SH-SY5Y (cell line): ENCODE measurements around the gene VTI1A.

Source experiments
- GATA2 ChIP-seq: IDR thresholded peaks from 2 replicates; pipeline ENCODE4 v1.6.1; 2011; ENCODE audit warnings: mild to moderate bottlenecking, low read depth, low read length
- GATA3 ChIP-seq: IDR thresholded peaks from 2 replicates; pipeline ENCODE4 v1.6.1; 2011; ENCODE audit warnings: low read depth, mild to moderate bottlenecking, low read length, moderate library complexity

DNA sequence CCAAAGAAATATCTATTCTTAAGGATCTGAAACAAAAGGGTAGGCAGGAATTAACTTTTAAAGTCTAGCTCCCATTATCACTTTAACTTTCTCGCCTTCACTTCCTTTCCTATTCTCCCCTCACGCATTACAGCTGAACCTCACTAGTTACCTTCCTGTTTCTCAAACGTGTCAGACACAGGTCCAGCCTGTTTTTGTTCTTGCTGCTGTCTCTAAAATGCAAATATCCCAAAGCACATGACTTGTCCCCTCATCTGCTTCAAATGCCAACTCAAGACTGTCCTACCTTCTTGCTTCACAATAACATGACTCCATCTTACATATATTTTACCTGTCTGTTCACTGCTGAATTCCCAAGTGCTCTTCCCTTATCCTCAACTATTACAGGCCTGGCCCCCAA lies 17.9 kb upstream of the VTI1A start:
- TF ChIP-seq GATA2, result no peak
- no peak for TF ChIP-seq GATA3
